GM13977 (cell line): ENCODE measurements around the gene ARL16.

ENCODE experiments used
- DNase-seq: peaks from one replicate; pipeline ENCODE4 v3.0.0; 2012; ENCODE audit warnings: low spot score
- CTCF ChIP-seq: IDR thresholded peaks from 2 replicates; pipeline ENCODE4 v1.5.1; 2012; ENCODE audit warnings: mild to moderate bottlenecking, control low read depth; ENCODE audit not compliant: insufficient read depth; ENCODE audit errors: extremely low read depth, missing control alignments
- in situ Hi-C: fragments of 300-500 bp; cut with MboI; formaldehyde crosslinking; loops from one replicate; pipeline ENCODE4 v1.12.0; 2022; ENCODE audit warnings: low sequenced_read_pairs, low pct_unique_long_range_greater_than_20kb, mixed read lengths, inconsistent platforms; ENCODE audit not compliant: unreplicated experiment

Gene ARL16

GRCh38 chr17:81683584-81684441, at the start of gene ARL16, which contains the start of gene HGS:
Gene ARL16, minus strand, starts transcription at chr17:81683797. Its CDS starts 44 bp downstream, at chr17:81683753.
Gene HGS, plus strand, starts transcription at chr17:81684011. Its CDS starts 56 bp downstream, at chr17:81684067.
- peak; percentile 100 for DNase-seq
- in situ Hi-C loops, result no loop called here

GRCh38 chr17:81727324-81728031, 43.9 kb upstream of the ARL16 start:
- TF ChIP-seq CTCF, result no peak
- in situ Hi-C loops, result no loop called here
- DNase-seq, result no peak

More at GRCh38 chr17:81683584-81684441, at the start of gene ARL16, which contains the start of gene HGS:
- TF ChIP-seq CTCF, result no peak

- in situ Hi-C loops, result no loop called here
- DNase-seq, result no peak
- TF ChIP-seq CTCF, result no peak
These were observed 42.4 kb upstream of the ARL16 start for GRCh38 chr17:81726004-81726403.

GRCh38 chr17:81725439-81725838, 41.8 kb upstream of the ARL16 start:
- no peak for TF ChIP-seq CTCF
- in situ Hi-C loops, result no loop called here
- DNase-seq, result no peak

GRCh38 chr17:81723651-81724209, 40.1 kb upstream of the ARL16 start:
- no peak for TF ChIP-seq CTCF
- in situ Hi-C loops, result no loop called here
- DNase-seq, result no peak
